ENCODE data around the gene ELMO2.

ELMO2 gene

DNA sequence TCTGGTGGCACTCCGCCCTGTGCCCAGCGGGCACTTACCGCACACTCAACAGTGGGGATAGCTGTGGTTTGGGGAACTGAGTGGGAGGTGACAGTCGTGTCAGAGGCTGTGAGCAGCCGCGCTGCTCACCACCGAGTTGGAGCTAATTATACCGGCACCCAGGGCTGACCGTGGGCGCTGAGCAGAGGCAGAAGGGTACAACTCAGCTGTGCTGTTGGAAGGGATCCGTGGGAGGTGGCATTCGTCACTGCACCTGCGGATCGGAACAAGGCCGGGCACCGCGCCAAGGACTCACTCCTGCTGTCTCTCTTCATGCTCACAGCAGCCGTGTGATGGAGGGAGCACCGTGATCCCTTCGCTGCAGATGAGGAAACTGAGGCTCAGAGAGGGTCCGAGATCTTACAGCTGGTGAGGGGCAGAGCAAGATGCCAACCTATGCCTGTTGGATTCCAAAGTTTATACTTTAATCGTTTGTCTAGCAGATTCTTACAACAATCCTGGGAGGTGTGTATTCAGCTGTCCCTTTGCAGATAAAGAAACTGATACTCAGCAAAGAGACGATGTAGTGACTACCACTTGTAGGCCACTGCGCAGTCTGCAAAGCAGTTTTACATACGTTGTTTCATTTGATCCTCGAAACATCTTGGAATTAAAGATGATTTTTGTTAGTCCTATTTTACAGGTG, 713 bp upstream of the ELMO2 start:
- no peaks in the 10 kb centered on the region for H3K9me3 ChIP-seq (ENCODE audit: control insufficient read depth, low read length)
- no peak overlapping the region for H3K27ac ChIP-seq (ENCODE audit: low read depth, low read length, severe bottlenecking)

DNA sequence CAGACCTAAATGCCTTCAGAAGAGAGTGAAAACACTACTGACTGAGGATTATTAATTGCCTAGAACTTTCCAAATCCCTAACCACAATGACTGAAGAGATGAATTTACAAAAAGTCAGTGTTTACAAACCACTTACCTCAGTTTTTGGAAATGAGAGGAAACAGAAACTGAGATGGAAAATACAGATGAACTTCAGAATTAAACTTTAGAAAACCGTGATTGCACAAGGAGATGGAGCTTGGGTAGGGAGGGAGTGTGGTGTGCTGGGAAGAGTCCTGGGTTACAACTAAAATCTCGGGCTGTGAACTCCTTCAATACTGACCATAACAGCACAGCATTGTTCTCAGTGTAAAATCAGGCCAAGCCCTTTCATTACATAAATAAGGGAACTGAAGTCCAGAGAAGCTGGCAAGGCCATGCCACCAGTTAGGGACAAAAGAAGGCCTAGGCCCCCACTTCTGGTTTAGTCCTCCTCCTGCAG, 4.0 kb downstream of the ELMO2 start:
- Histone ChIP-seq H3K27ac (ENCODE audit: low read depth, low read length, severe bottlenecking) (no peak overlapping the region), H3K4me3 (ENCODE audit: extremely low read depth, insufficient read depth, low read length, poor library complexity, severe bottlenecking) (no peak overlapping the region), H3K4me1 (ENCODE audit: control insufficient read depth, insufficient read depth, low read length, poor library complexity, severe bottlenecking) (peaks cover 36% of the 10 kb centered on the region), H3K9me3 (ENCODE audit: control insufficient read depth, low read length) (no peaks in the 10 kb centered on the region), H3K36me3 (ENCODE audit: control insufficient read depth, insufficient read depth, low read length) (peaks cover 50% of the 10 kb centered on the region)
- WGBS, 2 experiments (ENCODE audit: insufficient coverage in 2 of 2): 83% methylated on average over 1 of the region's 2 CpGs; no CpG with 5 or more reads in 1 of the 2 experiments

More for the DNA sequence above, 713 bp upstream of the ELMO2 start:
- peaks cover 12% of the 10 kb centered on the region for H3K4me1 ChIP-seq (ENCODE audit: control insufficient read depth, insufficient read depth, low read length, poor library complexity, severe bottlenecking)
- 22 to 32% methylated on average over 17 to 24 of the region's 26 CpGs for WGBS, 2 experiments (ENCODE audit: insufficient coverage in 2 of 2)
- peak overlapping the region; percentile 80 for H3K4me3 ChIP-seq (ENCODE audit: extremely low read depth, insufficient read depth, low read length, poor library complexity, severe bottlenecking)
- peaks cover 22% of the 10 kb centered on the region for H3K36me3 ChIP-seq (ENCODE audit: control insufficient read depth, insufficient read depth, low read length)

DNA sequence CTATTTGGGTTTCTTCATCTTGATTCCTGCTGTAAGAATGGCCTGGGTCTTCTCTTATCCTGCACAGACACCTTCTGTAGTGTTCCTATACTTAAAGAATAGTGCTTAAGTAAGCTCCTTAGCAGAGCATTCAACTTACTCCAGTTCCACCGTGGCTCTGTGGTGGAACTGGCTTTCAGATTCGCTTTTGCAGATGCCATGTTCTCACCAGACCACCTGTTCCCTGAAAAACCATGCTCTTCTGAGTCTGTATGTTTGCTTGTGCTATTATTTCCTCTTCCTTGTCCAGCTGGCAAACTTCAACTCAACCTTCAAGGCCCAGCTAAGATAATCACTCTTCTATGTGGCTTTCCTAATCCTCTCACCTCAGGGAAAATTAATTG, 4.9 kb downstream of the ELMO2 start:
- H3K4me3 ChIP-seq (ENCODE audit: extremely low read depth, insufficient read depth, low read length, poor library complexity, severe bottlenecking): no peak overlapping the region

DNA sequence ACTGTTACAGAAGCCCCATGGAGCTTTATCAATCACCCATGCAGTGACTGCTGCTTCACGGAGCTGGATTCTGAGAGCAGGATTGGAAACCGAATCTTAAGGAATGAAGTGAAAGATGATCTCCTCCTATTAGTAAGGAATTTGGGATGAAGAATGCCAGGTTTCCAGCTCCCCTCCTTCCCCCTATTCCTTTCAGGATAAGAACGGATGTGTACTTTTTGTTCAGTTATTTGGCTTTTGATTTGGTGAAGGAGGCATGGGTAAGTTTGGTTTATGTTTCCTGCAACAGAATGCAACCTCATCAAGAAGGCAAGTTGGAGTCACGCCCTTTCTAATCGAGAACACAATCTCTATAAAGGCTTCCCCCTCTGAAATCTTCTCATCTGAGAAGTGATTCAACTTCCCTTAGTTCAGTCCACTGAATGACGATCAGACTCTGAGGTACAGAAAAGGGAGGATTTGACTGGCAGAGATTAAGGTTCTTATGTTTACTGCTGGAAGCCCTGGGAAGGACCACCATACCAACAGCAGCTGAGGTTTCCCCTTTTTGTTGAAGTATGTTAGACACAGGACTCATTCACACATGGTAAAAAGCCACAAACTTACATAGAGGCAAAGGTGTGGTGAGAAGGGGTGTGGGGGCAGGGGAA, 5.5 kb downstream of the ELMO2 start:
- H3K4me1 ChIP-seq (ENCODE audit: control insufficient read depth, insufficient read depth, low read length, poor library complexity, severe bottlenecking): peaks cover 32% of the 10 kb centered on the region
- WGBS, 2 experiments (ENCODE audit: insufficient coverage in 2 of 2): no CpG with 5 or more reads among the region's 6 CpGs
- peaks cover 58% of the 10 kb centered on the region for H3K36me3 ChIP-seq (ENCODE audit: control insufficient read depth, insufficient read depth, low read length)
- H3K4me3 ChIP-seq (ENCODE audit: extremely low read depth, insufficient read depth, low read length, poor library complexity, severe bottlenecking): no peak overlapping the region
- peak overlapping the region; percentile 70 for H3K27ac ChIP-seq (ENCODE audit: low read depth, low read length, severe bottlenecking)
- no peaks in the 10 kb centered on the region for H3K9me3 ChIP-seq (ENCODE audit: control insufficient read depth, low read length)

More for the DNA sequence above, 4.9 kb downstream of the ELMO2 start:
- Histone ChIP-seq H3K36me3 (ENCODE audit: control insufficient read depth, insufficient read depth, low read length) (peaks cover 52% of the 10 kb centered on the region), H3K27ac (ENCODE audit: low read depth, low read length, severe bottlenecking) (peak overlapping the region; percentile 37), H3K9me3 (ENCODE audit: control insufficient read depth, low read length) (no peaks in the 10 kb centered on the region), H3K4me1 (ENCODE audit: control insufficient read depth, insufficient read depth, low read length, poor library complexity, severe bottlenecking) (peaks cover 32% of the 10 kb centered on the region)
- WGBS, 2 experiments (ENCODE audit: insufficient coverage in 2 of 2): 73 to 79% methylated on average over 2 of the region's 2 CpGs

DNA sequence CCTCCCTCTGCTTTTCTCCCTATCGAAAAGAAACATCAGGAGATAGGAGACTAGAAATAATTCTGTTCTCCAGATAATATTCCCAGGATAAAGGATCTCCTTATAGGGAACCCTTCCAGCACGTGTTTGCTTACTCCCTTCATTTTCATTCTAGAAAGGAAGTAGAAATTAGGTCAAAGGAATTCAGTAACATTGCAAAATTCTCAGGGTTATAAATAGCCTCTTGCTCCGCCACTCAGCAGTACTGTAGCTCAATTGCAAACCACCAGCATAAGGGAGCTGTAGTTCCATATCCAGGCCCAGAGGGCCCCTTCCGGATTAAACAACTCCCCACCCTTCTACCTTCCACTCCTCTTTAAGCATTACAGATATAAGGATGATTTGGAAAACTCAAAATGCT, 6.2 kb downstream of the ELMO2 start:
- no peaks in the 10 kb centered on the region for H3K9me3 ChIP-seq (ENCODE audit: control insufficient read depth, low read length)
- peak overlapping the region; percentile 3 for H3K4me3 ChIP-seq (ENCODE audit: extremely low read depth, insufficient read depth, low read length, poor library complexity, severe bottlenecking)
- H3K36me3 ChIP-seq (ENCODE audit: control insufficient read depth, insufficient read depth, low read length): peaks cover 63% of the 10 kb centered on the region
- H3K27ac ChIP-seq (ENCODE audit: low read depth, low read length, severe bottlenecking): peak overlapping the region; percentile 70
- WGBS, 2 experiments (ENCODE audit: insufficient coverage in 2 of 2): 83 to 100% methylated on average over 1 of the region's 4 CpGs
- H3K4me1 ChIP-seq (ENCODE audit: control insufficient read depth, insufficient read depth, low read length, poor library complexity, severe bottlenecking): peaks cover 33% of the 10 kb centered on the region

GRCh38 chr20:46399401-46399800, 7.0 kb downstream of the ELMO2 start:
- no peak overlapping the region for H3K27ac ChIP-seq (ENCODE audit: low read depth, low read length, severe bottlenecking)
- peaks cover 28% of the 10 kb centered on the region for H3K4me1 ChIP-seq (ENCODE audit: control insufficient read depth, insufficient read depth, low read length, poor library complexity, severe bottlenecking)
- peaks cover 71% of the 10 kb centered on the region for H3K36me3 ChIP-seq (ENCODE audit: control insufficient read depth, insufficient read depth, low read length)
- H3K9me3 ChIP-seq (ENCODE audit: control insufficient read depth, low read length): no peaks in the 10 kb centered on the region
- H3K4me3 ChIP-seq (ENCODE audit: extremely low read depth, insufficient read depth, low read length, poor library complexity, severe bottlenecking): no peak overlapping the region
- 90 to 100% methylated on average over 3 of the region's 3 CpGs for WGBS, 2 experiments (ENCODE audit: insufficient coverage in 2 of 2)

- Histone ChIP-seq H3K4me1 (ENCODE audit: control insufficient read depth, insufficient read depth, low read length, poor library complexity, severe bottlenecking) (peaks cover 28% of the 10 kb centered on the region), H3K36me3 (ENCODE audit: control insufficient read depth, insufficient read depth, low read length) (peaks cover 71% of the 10 kb centered on the region), H3K9me3 (ENCODE audit: control insufficient read depth, low read length) (no peaks in the 10 kb centered on the region), H3K27ac (ENCODE audit: low read depth, low read length, severe bottlenecking) (no peak overlapping the region), H3K4me3 (ENCODE audit: extremely low read depth, insufficient read depth, low read length, poor library complexity, severe bottlenecking) (no peak overlapping the region)
- 94 to 100% methylated on average over 2 of the region's 3 CpGs for WGBS, 2 experiments (ENCODE audit: insufficient coverage in 2 of 2)
These were observed 7.5 kb downstream of the ELMO2 start for GRCh38 chr20:46398963-46399362.

DNA sequence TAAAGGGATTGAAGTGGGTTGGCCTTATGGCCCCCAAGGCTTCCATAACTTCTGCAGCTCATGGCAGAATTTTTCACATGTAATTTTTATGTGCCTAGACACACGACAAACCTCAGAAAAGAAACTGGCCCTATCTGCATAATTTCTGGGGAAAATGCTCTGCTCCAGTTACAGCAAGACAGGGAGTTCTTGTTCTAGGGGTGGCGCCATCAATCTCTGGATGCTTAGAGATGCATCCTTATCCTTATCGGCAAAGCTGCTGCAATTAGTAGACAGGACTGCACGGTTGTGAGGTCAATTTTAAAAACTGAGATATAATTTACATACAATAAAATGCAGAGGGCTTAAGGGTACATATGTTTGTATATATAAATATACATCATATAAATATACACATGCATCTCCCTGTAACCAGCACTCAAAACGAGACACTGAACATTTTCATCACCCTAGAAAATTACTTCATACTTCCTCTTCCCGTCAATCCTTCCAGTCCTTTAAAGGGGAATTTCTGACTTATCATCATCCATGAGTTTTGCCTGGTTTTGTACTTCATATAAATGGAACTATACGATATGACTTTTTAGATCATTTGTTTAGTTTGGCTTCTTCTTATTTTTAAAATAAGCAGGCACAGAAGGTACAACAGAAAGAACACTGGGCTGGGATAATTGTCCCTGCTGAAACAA, 10.2 kb downstream of the ELMO2 start:
- no peak overlapping the region for H3K4me3 ChIP-seq (ENCODE audit: extremely low read depth, insufficient read depth, low read length, poor library complexity, severe bottlenecking)
- WGBS, 2 experiments (ENCODE audit: insufficient coverage in 2 of 2): 100% methylated on average over 3 of the region's 7 CpGs; no CpG with 5 or more reads in 1 of the 2 experiments
- H3K4me1 ChIP-seq (ENCODE audit: control insufficient read depth, insufficient read depth, low read length, poor library complexity, severe bottlenecking): peaks cover 18% of the 10 kb centered on the region
- H3K9me3 ChIP-seq (ENCODE audit: control insufficient read depth, low read length): no peaks in the 10 kb centered on the region
- peaks cover 80% of the 10 kb centered on the region for H3K36me3 ChIP-seq (ENCODE audit: control insufficient read depth, insufficient read depth, low read length)
- H3K27ac ChIP-seq (ENCODE audit: low read depth, low read length, severe bottlenecking): no peak overlapping the region

DNA sequence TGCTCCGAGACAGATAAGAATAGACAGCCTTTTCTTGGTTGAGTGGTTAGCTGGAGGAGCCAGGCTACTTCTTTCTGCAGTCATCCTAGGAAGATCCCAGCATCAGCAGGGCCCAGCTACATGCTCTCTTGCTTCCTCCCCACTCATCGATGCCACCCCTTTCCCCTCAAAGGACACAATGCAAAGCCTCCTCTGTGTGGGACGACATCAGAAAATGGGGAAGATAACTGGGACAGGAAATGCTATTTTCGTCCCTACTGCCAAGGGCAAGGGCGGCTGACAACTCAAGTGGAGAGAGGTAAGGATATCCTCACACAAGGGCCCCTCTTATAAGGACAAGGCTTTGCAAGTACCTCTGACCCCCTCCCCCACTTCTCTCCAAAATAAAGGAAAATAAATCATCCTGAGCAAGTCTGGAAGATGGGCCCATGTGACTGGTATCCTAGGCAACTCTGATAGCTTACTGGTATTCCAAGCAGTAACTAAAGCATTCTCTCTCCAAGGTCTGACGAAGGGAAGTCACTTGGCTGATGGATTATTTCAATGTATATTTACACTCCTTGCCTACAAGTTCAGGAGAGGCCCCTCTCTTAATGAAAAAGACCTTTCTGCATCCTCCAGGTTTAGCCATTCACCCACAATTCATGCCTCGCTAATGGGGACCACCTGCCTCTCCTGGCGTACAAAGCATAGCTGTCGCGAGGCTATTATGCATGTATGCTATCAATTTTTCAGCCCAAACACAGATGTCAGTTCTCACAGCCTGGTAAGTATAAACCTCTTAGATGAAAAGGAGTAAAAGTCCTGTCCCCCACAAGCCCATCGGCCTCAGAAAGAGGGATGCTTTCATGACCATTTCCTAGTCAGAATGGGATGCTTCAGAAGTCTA, 11.3 kb downstream of the ELMO2 start:
- Histone ChIP-seq H3K9me3 (ENCODE audit: control insufficient read depth, low read length) (no peaks in the 10 kb centered on the region), H3K36me3 (ENCODE audit: control insufficient read depth, insufficient read depth, low read length) (peaks cover 90% of the 10 kb centered on the region), H3K27ac (ENCODE audit: low read depth, low read length, severe bottlenecking) (peak overlapping the region; percentile 71), H3K4me1 (ENCODE audit: control insufficient read depth, insufficient read depth, low read length, poor library complexity, severe bottlenecking) (peaks cover 7% of the 10 kb centered on the region), H3K4me3 (ENCODE audit: extremely low read depth, insufficient read depth, low read length, poor library complexity, severe bottlenecking) (no peak overlapping the region)
- WGBS, 2 experiments (ENCODE audit: insufficient coverage in 2 of 2): 94 to 96% methylated on average over 6 of the region's 11 CpGs

DNA sequence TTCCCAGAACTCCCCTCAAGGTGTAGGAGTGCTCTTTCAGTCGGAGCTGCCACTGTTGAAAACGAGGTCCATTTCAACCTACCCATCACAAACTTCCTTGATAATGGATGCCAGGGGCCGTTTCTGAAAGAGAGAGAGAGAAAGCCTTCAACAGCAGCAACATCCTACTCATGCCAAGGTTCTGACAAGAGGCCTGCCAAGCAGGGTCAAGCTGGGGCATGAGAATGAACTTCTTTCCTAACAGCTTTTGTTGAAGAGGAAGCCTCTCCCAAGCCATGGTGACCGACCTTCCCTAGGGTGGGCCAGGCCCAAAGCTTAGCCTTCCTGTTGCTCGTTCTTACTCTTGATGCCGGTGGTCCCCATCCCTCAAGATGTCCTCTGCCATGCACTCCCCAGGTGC, 12.4 kb downstream of the ELMO2 start:
- peaks cover 3% of the 10 kb centered on the region for H3K4me1 ChIP-seq (ENCODE audit: control insufficient read depth, insufficient read depth, low read length, poor library complexity, severe bottlenecking)
- H3K9me3 ChIP-seq (ENCODE audit: control insufficient read depth, low read length): no peaks in the 10 kb centered on the region
- H3K27ac ChIP-seq (ENCODE audit: low read depth, low read length, severe bottlenecking): no peak overlapping the region
- 94 to 100% methylated on average over 3 to 4 of the region's 6 CpGs for WGBS, 2 experiments (ENCODE audit: insufficient coverage in 2 of 2)
- H3K36me3 ChIP-seq (ENCODE audit: control insufficient read depth, insufficient read depth, low read length): peaks cover 87% of the 10 kb centered on the region
- H3K4me3 ChIP-seq (ENCODE audit: extremely low read depth, insufficient read depth, low read length, poor library complexity, severe bottlenecking): no peak overlapping the region

All from mesodermal cell (in vitro differentiated cells).